Fibroblast of villous mesenchyme (primary cell): ENCODE results near the gene CCDC47. TPM values are rescaled to one million over a fixed set of nuclear protein-coding genes. Genes with fewer than 3 reads are reported as not detected.

ENCODE experiments used
- DNase-seq: peaks from one replicate; pipeline ENCODE4 v3.0.0-alpha.2; 2010; ENCODE audit warnings: low read depth
- H3K4me3 ChIP-seq: 2 replicates; pipeline ENCODE4 v1.5.1; 2011; ENCODE audit warnings: low read depth, mild to moderate bottlenecking, low read length
- total RNA-seq: library from RNA; depleted of rRNA; stranded (reverse); fragments of >200 nt; gene quantifications from 2 replicates; pipeline ENCODE4 v1.2.3, GENCODE V29; 2012
- TF ChIP-seq, protein P1 (sequence below): IDR thresholded peaks from 2 replicates; pipeline ENCODE4 v1.5.1; 2012; ENCODE audit warnings: low read depth, mild to moderate bottlenecking, low read length; ENCODE audit not compliant: insufficient read depth

CCDC47 gene
- total RNA-seq, 1 donor = 76.4 TPM

DNA sequence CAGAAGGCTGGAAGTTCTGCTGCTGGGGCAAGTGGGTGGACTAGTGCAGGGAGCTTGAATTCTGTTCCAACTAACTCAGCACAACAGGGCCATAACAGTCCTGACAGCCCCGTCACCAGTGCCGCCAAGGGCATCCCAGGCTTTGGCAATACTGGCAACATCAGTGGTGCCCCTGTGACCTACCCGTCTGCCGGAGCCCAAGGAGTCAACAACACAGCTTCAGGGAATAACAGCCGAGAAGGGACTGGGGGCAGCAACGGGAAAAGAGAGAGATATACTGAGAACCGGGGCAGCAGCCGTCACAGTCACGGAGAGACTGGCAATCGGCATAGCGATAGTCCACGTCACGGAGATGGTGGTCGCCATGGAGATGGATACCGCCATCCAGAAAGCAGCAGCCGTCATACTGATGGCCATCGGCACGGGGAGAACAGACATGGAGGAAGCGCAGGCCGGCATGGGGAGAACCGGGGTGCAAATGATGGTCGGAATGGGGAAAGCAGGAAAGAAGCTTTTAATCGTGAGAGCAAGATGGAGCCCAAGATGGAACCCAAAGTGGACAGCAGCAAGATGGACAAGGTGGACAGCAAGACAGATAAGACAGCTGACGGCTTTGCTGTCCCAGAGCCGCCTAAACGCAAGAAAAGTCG, 44.5 kb upstream of the CCDC47 start:
- TF ChIP-seq, protein P1, sequence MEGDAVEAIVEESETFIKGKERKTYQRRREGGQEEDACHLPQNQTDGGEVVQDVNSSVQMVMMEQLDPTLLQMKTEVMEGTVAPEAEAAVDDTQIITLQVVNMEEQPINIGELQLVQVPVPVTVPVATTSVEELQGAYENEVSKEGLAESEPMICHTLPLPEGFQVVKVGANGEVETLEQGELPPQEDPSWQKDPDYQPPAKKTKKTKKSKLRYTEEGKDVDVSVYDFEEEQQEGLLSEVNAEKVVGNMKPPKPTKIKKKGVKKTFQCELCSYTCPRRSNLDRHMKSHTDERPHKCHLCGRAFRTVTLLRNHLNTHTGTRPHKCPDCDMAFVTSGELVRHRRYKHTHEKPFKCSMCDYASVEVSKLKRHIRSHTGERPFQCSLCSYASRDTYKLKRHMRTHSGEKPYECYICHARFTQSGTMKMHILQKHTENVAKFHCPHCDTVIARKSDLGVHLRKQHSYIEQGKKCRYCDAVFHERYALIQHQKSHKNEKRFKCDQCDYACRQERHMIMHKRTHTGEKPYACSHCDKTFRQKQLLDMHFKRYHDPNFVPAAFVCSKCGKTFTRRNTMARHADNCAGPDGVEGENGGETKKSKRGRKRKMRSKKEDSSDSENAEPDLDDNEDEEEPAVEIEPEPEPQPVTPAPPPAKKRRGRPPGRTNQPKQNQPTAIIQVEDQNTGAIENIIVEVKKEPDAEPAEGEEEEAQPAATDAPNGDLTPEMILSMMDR = no peak
- no peak overlapping the region for H3K4me3 ChIP-seq
- DNase-seq = no peak

DNA sequence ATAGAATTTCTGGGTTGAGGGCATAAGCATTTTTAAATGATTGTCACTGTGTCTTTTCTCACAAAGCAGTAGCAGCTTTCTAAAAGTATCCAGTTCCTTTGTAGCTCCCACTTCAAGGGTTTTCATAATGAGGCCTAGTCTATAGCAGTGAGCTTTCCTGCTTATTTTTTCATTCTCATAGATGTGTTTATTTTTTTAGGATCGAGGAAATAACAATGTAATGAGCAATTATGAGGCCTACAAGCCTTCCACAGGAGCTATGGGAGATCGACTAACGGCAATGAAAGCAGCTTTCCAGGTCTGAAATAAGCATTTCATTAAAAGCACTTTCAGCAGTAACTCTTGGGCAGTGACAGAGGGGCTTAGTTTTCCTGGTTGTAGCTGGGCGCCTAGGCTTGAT, 43.3 kb upstream of the CCDC47 start:
- no peak overlapping the region for H3K4me3 ChIP-seq
- TF ChIP-seq, protein P1 = no peak
- DNase-seq = no peak

DNA sequence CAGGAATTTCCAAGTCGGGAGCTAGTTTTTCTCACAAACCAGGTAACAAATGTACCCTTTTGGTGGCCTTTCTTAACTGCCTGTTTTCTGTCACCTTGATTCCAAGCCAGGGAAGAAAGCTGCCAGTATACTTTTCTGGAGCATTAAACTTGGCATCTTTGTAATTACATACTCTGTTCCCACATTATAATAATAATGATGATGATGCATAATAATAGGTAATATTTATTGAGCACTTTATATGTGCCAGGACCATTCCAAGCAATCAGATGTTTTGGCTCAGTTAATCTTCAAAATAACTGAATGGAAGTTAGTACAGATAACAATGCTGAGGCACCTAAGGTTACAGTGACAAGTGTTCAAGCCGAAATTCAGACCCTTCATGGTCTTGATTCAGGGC, 42.7 kb upstream of the CCDC47 start:
- DNase-seq = no peak
- no peak overlapping the region for H3K4me3 ChIP-seq
- TF ChIP-seq, protein P1 = no peak

DNA sequence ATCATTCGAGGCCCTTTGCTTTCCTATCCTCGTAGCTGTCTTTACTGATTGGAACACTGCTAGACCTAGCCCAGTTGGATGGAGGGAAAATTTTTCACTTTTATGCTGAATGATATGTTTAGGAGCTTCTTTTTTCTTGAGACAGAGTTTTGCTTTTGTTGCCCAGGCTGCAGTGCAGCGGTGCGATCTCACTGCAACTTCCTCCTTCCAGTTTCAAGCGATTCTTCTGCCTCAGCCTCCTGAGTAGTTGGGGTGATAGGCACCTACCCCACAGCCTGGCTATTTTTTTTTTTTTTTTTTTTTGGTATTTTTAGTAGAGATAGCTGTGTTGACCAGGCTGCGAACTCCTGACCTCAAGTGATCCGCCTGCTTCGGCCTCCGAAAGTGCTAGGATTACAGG, 36.6 kb upstream of the CCDC47 start:
- DNase-seq = no peak
- TF ChIP-seq, protein P1 = no peak
- H3K4me3 ChIP-seq = no peak overlapping the region

DNA sequence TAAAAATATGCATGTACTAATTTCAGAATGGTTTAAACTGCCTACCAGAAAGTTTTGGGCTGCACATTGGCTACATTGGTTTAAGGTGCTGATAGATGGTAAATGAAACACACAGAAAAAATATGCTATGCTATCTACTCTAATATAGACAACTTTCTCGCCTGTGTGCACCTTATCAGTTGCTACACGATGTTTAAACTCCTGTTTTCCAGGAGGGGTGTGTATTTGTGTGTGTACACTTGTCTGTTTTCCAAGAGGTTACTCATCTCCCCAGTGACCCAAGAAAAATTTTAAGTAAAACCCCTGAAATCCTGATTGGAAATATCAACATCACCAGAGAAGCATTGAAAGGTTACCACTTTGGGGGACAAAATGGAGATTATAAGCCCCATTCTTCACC, 32.2 kb upstream of the CCDC47 start:
- TF ChIP-seq, protein P1 = no peak
- no peak overlapping the region for H3K4me3 ChIP-seq
- DNase-seq = no peak

DNA sequence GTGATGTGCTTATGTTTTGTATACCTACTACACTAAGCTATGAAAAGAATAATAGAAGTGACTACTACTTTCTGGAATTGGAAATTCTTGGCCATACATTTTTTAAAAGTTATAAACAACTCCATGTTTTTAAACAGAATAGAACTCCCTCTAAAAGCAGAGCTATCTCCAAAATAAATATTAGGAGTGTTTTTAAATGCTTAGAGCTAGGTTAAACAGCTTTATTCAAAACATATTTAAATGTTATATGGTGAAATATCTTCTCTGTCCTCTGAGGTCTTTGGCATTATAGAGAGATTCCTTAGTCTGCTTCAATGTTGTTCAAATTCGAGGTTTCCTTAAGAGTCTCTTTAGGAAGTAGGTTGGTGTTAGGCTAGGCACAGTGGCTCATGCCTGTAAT, 30.9 kb upstream of the CCDC47 start:
- no peak for DNase-seq
- TF ChIP-seq, protein P1 = no peak
- H3K4me3 ChIP-seq = no peak overlapping the region

DNA sequence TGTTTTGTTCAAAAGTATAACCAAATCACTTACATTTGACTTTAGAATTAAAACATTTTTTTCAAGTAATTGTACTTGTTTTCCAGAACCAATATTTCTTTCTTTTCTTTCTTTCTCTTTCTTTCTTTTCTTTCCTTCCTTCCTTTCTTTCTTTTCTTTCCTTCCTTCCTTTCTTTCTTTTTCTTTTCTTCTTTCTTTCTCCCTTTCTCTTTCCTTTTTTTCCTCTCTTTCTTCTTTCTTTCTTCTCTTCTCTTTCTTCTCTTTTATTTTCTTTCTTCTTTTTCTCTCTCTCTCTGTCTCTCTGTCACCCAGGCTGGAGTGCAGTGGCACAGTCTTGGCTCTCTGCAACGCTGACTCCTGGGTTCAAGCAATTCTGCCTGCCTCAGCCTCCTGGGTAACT, 27.4 kb upstream of the CCDC47 start:
- TF ChIP-seq, protein P1 = no peak
- H3K4me3 ChIP-seq = no peak overlapping the region
- no peak for DNase-seq
